HepG2 (cell line): Measurements from ENCODE around the gene MOGAT3. TPM values are rescaled to one million over a fixed set of nuclear protein-coding genes. Genes with fewer than 3 reads are reported as not detected.

ENCODE experiments used
- ARHGAP35 ChIP-seq: sonication (generic); formaldehyde crosslinking; IDR thresholded peaks from 2 replicates; pipeline ENCODE4 v1.9.0; 2022; ENCODE audit warnings: mild to moderate bottlenecking, inconsistent platforms, moderate library complexity, missing genetic modification reagents, borderline replicate concordance
- ARNT2 ChIP-seq: sonication (generic); formaldehyde crosslinking; IDR thresholded peaks from 2 replicates; pipeline ENCODE4 v1.8.0; 2022; ENCODE audit warnings: mild to moderate bottlenecking, low read depth, missing genetic modification reagents, moderate library complexity
- ETV6 ChIP-seq: sonication (generic); formaldehyde crosslinking; conservative IDR thresholded peaks from 2 replicates; pipeline ENCODE4 v1.4.0; 2020; ENCODE audit warnings: missing genetic modification reagents
- PRPF4 ChIP-seq: fragments of 200-400 bp; formaldehyde crosslinking; IDR thresholded peaks from 2 replicates; pipeline ENCODE4 v1.6.1; 2016; ENCODE audit warnings: low read length, low read depth; ENCODE audit not compliant: poor library complexity, severe bottlenecking
- RORA ChIP-seq: sonication (generic); formaldehyde crosslinking; IDR thresholded peaks from 2 replicates; pipeline ENCODE4 v1.5.0; 2020; ENCODE audit warnings: mild to moderate bottlenecking, missing genetic modification reagents, moderate library complexity
- ZFP36L1 ChIP-seq: sonication (generic); formaldehyde crosslinking; IDR thresholded peaks from 2 replicates; pipeline ENCODE4 v1.8.0; 2022; ENCODE audit warnings: mild to moderate bottlenecking, missing genetic modification reagents, moderate library complexity
- ZFP62 ChIP-seq: sonication (generic); formaldehyde crosslinking; IDR thresholded peaks from 2 replicates; pipeline ENCODE4 v1.4.0; 2020; ENCODE audit warnings: missing genetic modification reagents
- ZKSCAN1 ChIP-seq: fragments of 150-350 bp; IDR thresholded peaks from 2 replicates; pipeline ENCODE4 v1.6.1; 2014; ENCODE audit warnings: low read length
- ZNF264 ChIP-seq: sonication (generic); formaldehyde crosslinking; IDR thresholded peaks from 2 replicates; pipeline ENCODE4 v1.4.0; 2020; ENCODE audit warnings: missing genetic modification reagents
- ZNF543 ChIP-seq: sonication (generic); formaldehyde crosslinking; IDR thresholded peaks from 2 replicates; pipeline ENCODE4 v1.4.0; 2020; ENCODE audit warnings: mild to moderate bottlenecking, missing genetic modification reagents
- ZNF614 ChIP-seq: IDR thresholded peaks from 2 replicates; pipeline ENCODE4 v1.6.1; 2018; ENCODE audit warnings: missing biosample characterization, missing genetic modification reagents, inconsistent platforms, borderline replicate concordance
- ZNF724P ChIP-seq: sonication (generic); formaldehyde crosslinking; IDR thresholded peaks from 2 replicates; pipeline ENCODE4 v1.8.0; 2022; ENCODE audit warnings: missing genetic modification reagents, borderline replicate concordance
- ZNF737 ChIP-seq: sonication (generic); formaldehyde crosslinking; IDR thresholded peaks from 2 replicates; pipeline ENCODE4 v1.5.0; 2020; ENCODE audit warnings: missing genetic modification reagents, mild to moderate bottlenecking, borderline replicate concordance
- ZNF746 ChIP-seq: sonication (generic); formaldehyde crosslinking; IDR thresholded peaks from 2 replicates; pipeline ENCODE4 v1.8.0; 2022; ENCODE audit warnings: mild to moderate bottlenecking, missing genetic modification reagents
- ZSCAN30 ChIP-seq: sonication (generic); formaldehyde crosslinking; IDR thresholded peaks from 2 replicates; pipeline ENCODE4 v1.5.0; 2020; ENCODE audit warnings: mild to moderate bottlenecking, missing genetic modification reagents
- polyA plus RNA-seq, 8 experiments: library from polyadenylated mRNA; depleted of rRNA in 3 of 8; stranded (reverse) in 7 of 8; unstranded in 1 of 8; fragments of >200 nt; fragmentation: Illumina TruSeq in 4 of 8; extraction: Trizol in 4 of 8; gene quantifications; 2 replicates each; pipeline versions ENCODE4 v1.2.1 to v1.2.3, GENCODE V29; 2011 to 2016; ENCODE audit warnings: low read depth in 4 of 8, missing spikeins in 1 of 8, mixed read lengths in 1 of 8; ENCODE audit not compliant: insufficient read depth in 1 of 8
- total RNA-seq, 5 experiments: library from RNA; depleted of rRNA; stranded (reverse); fragments of >200 nt; fragmentation: Illumina TruSeq; extraction: Trizol; gene quantifications; 2 replicates each; pipeline ENCODE4 v1.2.3, GENCODE V29; 2016; ENCODE audit warnings: low read depth in 1 of 5
- TF ChIP-seq, protein P1 (sequence below): sonication (generic); formaldehyde crosslinking; IDR thresholded peaks from 2 replicates; pipeline ENCODE4 v1.4.0; 2020; ENCODE audit warnings: missing genetic modification reagents, borderline replicate concordance
- TF ChIP-seq, protein P2 (sequence below): sonication (generic); formaldehyde crosslinking; IDR thresholded peaks from 2 replicates; pipeline ENCODE4 v1.5.0; 2020; ENCODE audit warnings: mild to moderate bottlenecking, missing genetic modification reagents
- TF ChIP-seq, protein P3 (sequence below), 2 experiments: sonication (generic) in 1 of 2; formaldehyde crosslinking in 1 of 2; IDR thresholded peaks; 2 replicates each; pipeline versions ENCODE4 v1.4.0 to v1.6.1; 2016 to 2020; ENCODE audit warnings: borderline replicate concordance in 1 of 2, low read depth in 1 of 2, mild to moderate bottlenecking in 1 of 2, missing genetic modification reagents in 1 of 2
- TF ChIP-seq, protein P4 (sequence below): sonication (generic); formaldehyde crosslinking; IDR thresholded peaks from 2 replicates; pipeline ENCODE4 v1.4.0; 2020; ENCODE audit warnings: mild to moderate bottlenecking, missing genetic modification reagents

MOGAT3 gene
- total and polyA plus RNA-seq, 2 of the 13 experiments (the other 11 are each of a cell fraction or from before 2014, with no cell fraction given), result 22.5 to 30.5 TPM

DNA sequence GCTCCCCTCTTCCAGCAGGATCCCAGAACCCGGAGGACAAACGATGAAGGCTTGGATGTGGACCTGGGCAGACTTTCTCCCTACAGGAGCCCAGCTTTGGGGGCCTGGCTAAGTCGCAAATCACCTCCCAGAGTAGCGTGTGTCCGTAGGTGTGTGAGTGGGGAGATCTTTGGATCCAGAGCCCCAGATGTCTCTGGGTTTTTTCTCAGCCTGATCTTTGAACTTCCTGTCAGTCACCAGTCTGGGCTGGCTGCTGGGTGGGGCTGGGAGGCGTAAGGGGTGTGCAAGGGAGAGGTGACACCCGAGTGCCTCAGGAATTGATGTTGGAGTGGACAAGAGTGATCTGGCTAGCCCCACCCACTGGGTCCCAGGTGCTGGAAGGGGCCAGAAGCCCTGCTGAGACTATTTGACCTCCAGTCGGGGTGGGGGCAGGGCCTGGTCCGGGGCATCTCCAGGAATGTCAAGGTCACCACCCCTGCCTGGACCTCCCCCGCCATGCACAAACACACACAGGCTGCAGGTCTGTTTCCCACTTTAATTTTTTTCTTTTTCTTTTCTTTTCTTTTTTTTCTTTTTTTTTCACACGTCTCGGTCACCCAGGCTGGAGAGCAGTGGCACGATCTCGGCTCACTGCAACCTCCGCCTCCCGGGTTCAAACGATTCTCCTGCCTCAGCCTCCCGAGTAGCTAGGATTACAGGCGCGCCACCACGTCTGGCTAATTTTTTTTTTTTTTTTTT is at the start of gene MOGAT3 (continued):
- TF ChIP-seq PRPF4, result peak; percentile 51
- no peak for TF ChIP-seq RORA
- TF ChIP-seq, protein P1, sequence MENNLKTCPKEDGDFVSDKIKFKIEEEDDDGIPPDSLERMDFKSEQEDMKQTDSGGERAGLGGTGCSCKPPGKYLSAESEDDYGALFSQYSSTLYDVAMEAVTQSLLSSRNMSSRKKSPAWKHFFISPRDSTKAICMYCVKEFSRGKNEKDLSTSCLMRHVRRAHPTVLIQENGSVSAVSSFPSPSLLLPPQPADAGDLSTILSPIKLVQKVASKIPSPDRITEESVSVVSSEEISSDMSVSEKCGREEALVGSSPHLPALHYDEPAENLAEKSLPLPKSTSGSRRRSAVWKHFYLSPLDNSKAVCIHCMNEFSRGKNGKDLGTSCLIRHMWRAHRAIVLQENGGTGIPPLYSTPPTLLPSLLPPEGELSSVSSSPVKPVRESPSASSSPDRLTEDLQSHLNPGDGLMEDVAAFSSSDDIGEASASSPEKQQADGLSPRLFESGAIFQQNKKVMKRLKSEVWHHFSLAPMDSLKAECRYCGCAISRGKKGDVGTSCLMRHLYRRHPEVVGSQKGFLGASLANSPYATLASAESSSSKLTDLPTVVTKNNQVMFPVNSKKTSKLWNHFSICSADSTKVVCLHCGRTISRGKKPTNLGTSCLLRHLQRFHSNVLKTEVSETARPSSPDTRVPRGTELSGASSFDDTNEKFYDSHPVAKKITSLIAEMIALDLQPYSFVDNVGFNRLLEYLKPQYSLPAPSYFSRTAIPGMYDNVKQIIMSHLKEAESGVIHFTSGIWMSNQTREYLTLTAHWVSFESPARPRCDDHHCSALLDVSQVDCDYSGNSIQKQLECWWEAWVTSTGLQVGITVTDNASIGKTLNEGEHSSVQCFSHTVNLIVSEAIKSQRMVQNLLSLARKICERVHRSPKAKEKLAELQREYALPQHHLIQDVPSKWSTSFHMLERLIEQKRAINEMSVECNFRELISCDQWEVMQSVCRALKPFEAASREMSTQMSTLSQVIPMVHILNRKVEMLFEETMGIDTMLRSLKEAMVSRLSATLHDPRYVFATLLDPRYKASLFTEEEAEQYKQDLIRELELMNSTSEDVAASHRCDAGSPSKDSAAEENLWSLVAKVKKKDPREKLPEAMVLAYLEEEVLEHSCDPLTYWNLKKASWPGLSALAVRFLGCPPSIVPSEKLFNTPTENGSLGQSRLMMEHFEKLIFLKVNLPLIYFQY (CRISPR knock-in tag), result peak; percentile 36; the same call in 1 of the 2 replicates
- TF ChIP-seq ZNF724P (CRISPR knock-in tag), result peak; percentile 25; the same call in 1 of the 2 replicates
- no peak for TF ChIP-seq ZSCAN30 (CRISPR knock-in tag)
- TF ChIP-seq, protein P2, sequence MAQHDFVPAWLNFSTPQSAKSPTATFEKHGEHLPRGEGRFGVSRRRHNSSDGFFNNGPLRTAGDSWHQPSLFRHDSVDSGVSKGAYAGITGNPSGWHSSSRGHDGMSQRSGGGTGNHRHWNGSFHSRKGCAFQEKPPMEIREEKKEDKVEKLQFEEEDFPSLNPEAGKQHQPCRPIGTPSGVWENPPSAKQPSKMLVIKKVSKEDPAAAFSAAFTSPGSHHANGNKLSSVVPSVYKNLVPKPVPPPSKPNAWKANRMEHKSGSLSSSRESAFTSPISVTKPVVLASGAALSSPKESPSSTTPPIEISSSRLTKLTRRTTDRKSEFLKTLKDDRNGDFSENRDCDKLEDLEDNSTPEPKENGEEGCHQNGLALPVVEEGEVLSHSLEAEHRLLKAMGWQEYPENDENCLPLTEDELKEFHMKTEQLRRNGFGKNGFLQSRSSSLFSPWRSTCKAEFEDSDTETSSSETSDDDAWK, result no peak
- no peak for TF ChIP-seq ZKSCAN1
- TF ChIP-seq, protein P3, sequence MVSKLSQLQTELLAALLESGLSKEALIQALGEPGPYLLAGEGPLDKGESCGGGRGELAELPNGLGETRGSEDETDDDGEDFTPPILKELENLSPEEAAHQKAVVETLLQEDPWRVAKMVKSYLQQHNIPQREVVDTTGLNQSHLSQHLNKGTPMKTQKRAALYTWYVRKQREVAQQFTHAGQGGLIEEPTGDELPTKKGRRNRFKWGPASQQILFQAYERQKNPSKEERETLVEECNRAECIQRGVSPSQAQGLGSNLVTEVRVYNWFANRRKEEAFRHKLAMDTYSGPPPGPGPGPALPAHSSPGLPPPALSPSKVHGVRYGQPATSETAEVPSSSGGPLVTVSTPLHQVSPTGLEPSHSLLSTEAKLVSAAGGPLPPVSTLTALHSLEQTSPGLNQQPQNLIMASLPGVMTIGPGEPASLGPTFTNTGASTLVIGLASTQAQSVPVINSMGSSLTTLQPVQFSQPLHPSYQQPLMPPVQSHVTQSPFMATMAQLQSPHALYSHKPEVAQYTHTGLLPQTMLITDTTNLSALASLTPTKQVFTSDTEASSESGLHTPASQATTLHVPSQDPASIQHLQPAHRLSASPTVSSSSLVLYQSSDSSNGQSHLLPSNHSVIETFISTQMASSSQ (IDR thresholded peaks at IDR 0.05; ENCODE audit: low read depth), result no peak
- TF ChIP-seq, protein P3 (CRISPR knock-in tag; IDR thresholded peaks at IDR 0.05; ENCODE audit: borderline replicate concordance), result peak; percentile 68; the same call in 1 of the 2 replicates
- TF ChIP-seq ZNF614, result peak; percentile 70; the same call in 1 of the 2 replicates
- TF ChIP-seq ARNT2 (CRISPR knock-in tag), result no peak
- no peak for TF ChIP-seq ZNF543 (CRISPR knock-in tag)
- TF ChIP-seq ZNF737, result 0 out of 2 replicates have a peak, but pooled peaks have one; percentile 7
- TF ChIP-seq ARHGAP35 (CRISPR knock-in tag), result no peak
- TF ChIP-seq ZNF264 (CRISPR knock-in tag), result no peak; the same call in 1 of the 2 replicates
- TF ChIP-seq ZNF746 (CRISPR knock-in tag), result peak; percentile 78
- TF ChIP-seq, protein P4, sequence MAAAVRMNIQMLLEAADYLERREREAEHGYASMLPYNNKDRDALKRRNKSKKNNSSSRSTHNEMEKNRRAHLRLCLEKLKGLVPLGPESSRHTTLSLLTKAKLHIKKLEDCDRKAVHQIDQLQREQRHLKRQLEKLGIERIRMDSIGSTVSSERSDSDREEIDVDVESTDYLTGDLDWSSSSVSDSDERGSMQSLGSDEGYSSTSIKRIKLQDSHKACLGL (CRISPR knock-in tag), result no peak; the same call in 1 of the 2 replicates
- TF ChIP-seq ZFP36L1, result peak; percentile 23; the same call in 1 of the 2 replicates
- TF ChIP-seq ZFP62, result no peak
- no peak for TF ChIP-seq ETV6 (CRISPR knock-in tag)
